ENCODE results near the gene F12. TPM values are rescaled to one million over a fixed set of nuclear protein-coding genes. Genes with fewer than 3 reads are reported as not detected.
A peak's percentile ranks its signal among the peaks of the same experiment; 100 is the strongest.
"Not testable (repeated sequence)": the region's sequence is repeated elsewhere in the genome, so short reads cannot be mapped to it uniquely, and the experiment has no call there.

Gene F12
- total RNA-seq, 1 donor from 2014 or later, result 0.31 TPM

GRCh38 chr5:177425196-177425800 lies 15.9 kb upstream of the F12 start:
- H3K4me1 Mint-ChIP-seq, result peaks cover 46% of the 10 kb centered on the region
- intact Hi-C loops (cut with micrococcal nuclease), result loop anchor here (5.0 kb wide), 1 partner anchor 1038 kb away; the partner anchor contains the start of genes HIGD2A and NOP16
- no peaks in the 10 kb centered on the region for H3K9me3 Mint-ChIP-seq
- POLR2A ChIA-PET, result interaction anchor here (0.6 to 12.5 kb wide), 10 partner anchors 13 to 167 kb away, joined by 3 to 296 read pairs (median 6); partner anchors contain the start of genes PRR7 and TMED9
- no peaks in the 10 kb centered on the region for H3K27me3 Mint-ChIP-seq
- H3K27ac Mint-ChIP-seq, result peak overlapping the region; percentile 93
- no peak for DNase-seq
- peak overlapping the region; percentile 91 for H3K4me3 Mint-ChIP-seq
- no peak for ATAC-seq (ENCODE audit: low read depth)
- H3K36me3 Mint-ChIP-seq (ENCODE audit: low read depth), result peaks cover 9% of the 10 kb centered on the region
- TF ChIP-seq, protein P1, sequence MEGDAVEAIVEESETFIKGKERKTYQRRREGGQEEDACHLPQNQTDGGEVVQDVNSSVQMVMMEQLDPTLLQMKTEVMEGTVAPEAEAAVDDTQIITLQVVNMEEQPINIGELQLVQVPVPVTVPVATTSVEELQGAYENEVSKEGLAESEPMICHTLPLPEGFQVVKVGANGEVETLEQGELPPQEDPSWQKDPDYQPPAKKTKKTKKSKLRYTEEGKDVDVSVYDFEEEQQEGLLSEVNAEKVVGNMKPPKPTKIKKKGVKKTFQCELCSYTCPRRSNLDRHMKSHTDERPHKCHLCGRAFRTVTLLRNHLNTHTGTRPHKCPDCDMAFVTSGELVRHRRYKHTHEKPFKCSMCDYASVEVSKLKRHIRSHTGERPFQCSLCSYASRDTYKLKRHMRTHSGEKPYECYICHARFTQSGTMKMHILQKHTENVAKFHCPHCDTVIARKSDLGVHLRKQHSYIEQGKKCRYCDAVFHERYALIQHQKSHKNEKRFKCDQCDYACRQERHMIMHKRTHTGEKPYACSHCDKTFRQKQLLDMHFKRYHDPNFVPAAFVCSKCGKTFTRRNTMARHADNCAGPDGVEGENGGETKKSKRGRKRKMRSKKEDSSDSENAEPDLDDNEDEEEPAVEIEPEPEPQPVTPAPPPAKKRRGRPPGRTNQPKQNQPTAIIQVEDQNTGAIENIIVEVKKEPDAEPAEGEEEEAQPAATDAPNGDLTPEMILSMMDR (IDR thresholded peaks at IDR 0.05), result no peak
- CTCF ChIA-PET, result interaction anchor here (1.1 to 7.2 kb wide), 2 partner anchors 17 to 21 kb away, joined by 3 to 53 read pairs; no protein-coding TSS in a partner anchor

GRCh38 chr5:177423671-177424070 lies 14.3 kb upstream of the F12 start:
- peaks cover 30% of the 10 kb centered on the region for H3K4me1 Mint-ChIP-seq
- ChIA-PET CTCF (interaction anchor here (0.8 to 7.2 kb wide), 2 partner anchors 19 to 33 kb away, joined by 3 to 53 read pairs; no protein-coding TSS in a partner anchor), POLR2A (interaction anchor here (12.5 kb wide), 1 partner anchor 22 kb away, joined by 296 read pairs; the partner anchor contains the start of gene PRR7)
- ATAC-seq (ENCODE audit: low read depth), result no peak
- no peak overlapping the region for H3K27ac Mint-ChIP-seq
- H3K4me3 Mint-ChIP-seq, result no peak overlapping the region
- TF ChIP-seq, protein P1 (IDR thresholded peaks at IDR 0.05), result no peak
- H3K36me3 Mint-ChIP-seq (ENCODE audit: low read depth), result peaks cover 5% of the 10 kb centered on the region
- no peaks in the 10 kb centered on the region for H3K9me3 Mint-ChIP-seq
- H3K27me3 Mint-ChIP-seq, result no peaks in the 10 kb centered on the region
- no peak for DNase-seq
- intact Hi-C loops (cut with micrococcal nuclease), result no loop called here

DNA sequence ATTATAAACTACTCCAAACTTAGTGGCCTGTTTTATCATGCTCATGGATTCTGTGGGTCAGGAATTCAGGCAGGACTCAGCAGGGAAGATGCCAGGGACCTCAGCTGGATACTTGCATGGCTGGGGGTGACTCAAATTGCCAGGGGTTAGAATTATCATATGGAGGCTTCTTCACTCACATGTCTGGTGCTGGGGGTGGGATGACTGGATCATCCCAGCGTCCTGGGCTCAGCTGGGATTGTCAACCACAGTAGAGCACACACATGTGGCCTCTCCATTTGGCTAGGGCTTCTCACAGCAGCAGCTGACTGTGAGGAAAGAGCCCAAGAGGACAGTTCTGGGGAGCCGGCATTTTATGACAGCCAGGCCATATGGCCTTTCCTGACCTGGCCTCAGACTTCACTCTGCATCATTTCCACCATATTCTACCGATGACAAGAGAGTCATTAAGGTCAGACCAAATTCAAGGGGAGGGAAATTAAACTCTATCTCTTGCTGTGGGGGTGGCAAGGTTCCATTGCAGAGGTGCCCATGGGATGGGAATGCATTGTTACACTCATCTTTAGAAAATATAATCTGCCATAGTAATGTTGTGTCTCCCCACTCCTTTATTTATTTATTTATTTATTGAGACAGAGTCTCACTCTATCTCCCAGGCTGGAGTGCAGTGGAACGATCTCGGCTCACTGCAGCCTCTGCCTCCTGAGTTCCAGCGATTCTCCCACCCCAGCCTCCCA lies 11.9 kb upstream of the F12 start:
- ATAC-seq (ENCODE audit: low read depth) (no peak), DNase-seq (no peak)
- TF ChIP-seq, protein P1 (IDR thresholded peaks at IDR 0.05), result no peak
- POLR2A ChIA-PET, result no interaction called here
- intact Hi-C loops (cut with micrococcal nuclease), result no loop called here
- Mint-ChIP-seq H3K4me3 (no peak overlapping the region), H3K27me3 (no peaks in the 10 kb centered on the region), H3K4me1 (peaks cover 12% of the 10 kb centered on the region), H3K27ac (no peak overlapping the region), H3K9me3 (no peaks in the 10 kb centered on the region), H3K36me3 (ENCODE audit: low read depth) (peaks cover 3% of the 10 kb centered on the region)
- CTCF ChIA-PET, result no interaction called here

DNA sequence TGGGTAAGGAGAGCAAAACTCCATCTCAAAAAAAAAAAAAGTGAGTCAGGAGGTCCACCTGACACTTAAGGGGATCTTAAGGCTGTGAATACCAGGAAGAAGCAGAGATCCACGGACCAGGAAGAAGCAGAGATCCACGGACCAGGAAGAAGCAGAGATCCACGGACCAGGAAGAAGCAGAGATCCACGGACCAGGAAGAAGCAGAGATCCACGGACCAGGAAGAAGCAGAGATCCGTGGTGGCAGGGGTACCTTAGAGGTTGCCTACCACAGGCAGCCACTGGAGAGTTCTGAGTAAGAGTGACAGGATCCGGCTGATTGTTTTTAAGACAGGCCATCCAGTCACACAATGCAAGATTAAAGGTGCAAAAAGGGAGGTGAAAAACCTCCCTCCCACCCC lies 11.1 kb upstream of the F12 start:
- H3K27ac Mint-ChIP-seq; H3K4me3 Mint-ChIP-seq; H3K9me3 Mint-ChIP-seq; DNase-seq; ATAC-seq (ENCODE audit: low read depth); CTCF ChIA-PET; H3K27me3 Mint-ChIP-seq; intact Hi-C loops (cut with micrococcal nuclease); H3K36me3 Mint-ChIP-seq (ENCODE audit: low read depth); H3K4me1 Mint-ChIP-seq: not testable (repeated sequence)
- POLR2A ChIA-PET, result interaction anchor here (1.1 kb wide), 1 partner anchor 69 kb away, joined by 3 read pairs; the partner anchor contains the start of gene LMAN2

- H3K4me3 Mint-ChIP-seq, result no peak overlapping the region
- TF ChIP-seq, protein P1 (IDR thresholded peaks at IDR 0.05), result no peak
- H3K27me3 Mint-ChIP-seq, result no peaks in the 10 kb centered on the region
- intact Hi-C loops (cut with micrococcal nuclease), result no loop called here
- DNase-seq, result no peak
- no peaks in the 10 kb centered on the region for H3K36me3 Mint-ChIP-seq (ENCODE audit: low read depth)
- H3K27ac Mint-ChIP-seq, result no peak overlapping the region
- ChIA-PET POLR2A (interaction anchor here (1.3 kb wide), 1 partner anchor 36 kb away, joined by 3 read pairs; no protein-coding TSS in a partner anchor), CTCF (no interaction called here)
- H3K4me1 Mint-ChIP-seq, result no peaks in the 10 kb centered on the region
- H3K9me3 Mint-ChIP-seq, result no peaks in the 10 kb centered on the region
- ATAC-seq (ENCODE audit: low read depth), result no peak
Measured at GRCh38 chr5:177419046-177419445, 9.7 kb upstream of the F12 start.

DNA sequence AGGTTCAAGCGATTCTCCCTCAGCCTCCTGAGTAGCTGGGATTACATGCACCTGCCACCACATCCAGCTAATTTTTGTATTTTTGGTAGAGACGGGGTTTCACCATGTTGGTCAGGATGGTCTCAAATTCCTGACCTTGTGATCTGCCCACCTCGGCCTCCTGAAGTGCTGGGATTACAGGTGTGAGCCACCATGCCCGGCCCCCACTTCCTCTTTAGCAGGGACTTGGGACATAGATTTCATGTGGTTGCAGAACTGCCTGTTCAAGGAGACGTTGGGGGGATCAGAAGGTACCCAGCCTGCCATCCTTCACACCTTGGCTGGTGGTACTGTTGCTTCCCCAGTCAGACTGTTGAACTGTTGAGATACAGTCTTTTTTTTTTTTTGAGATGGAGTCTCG lies 7.7 kb upstream of the F12 start:
- H3K4me1 Mint-ChIP-seq; intact Hi-C loops (cut with micrococcal nuclease); H3K27ac Mint-ChIP-seq; H3K36me3 Mint-ChIP-seq (ENCODE audit: low read depth); POLR2A ChIA-PET; DNase-seq; H3K9me3 Mint-ChIP-seq; ATAC-seq (ENCODE audit: low read depth); H3K4me3 Mint-ChIP-seq; H3K27me3 Mint-ChIP-seq: not testable (repeated sequence)
- CTCF ChIA-PET, result interaction anchor here (1.0 to 1.9 kb wide), 3 partner anchors 13 to 107 kb away, joined by 3 to 6 read pairs (median 3); no protein-coding TSS in a partner anchor
